Measurements from ENCODE around the gene CPSF2.

GRCh38 chr14:92121207-92121669 lies 531 bp upstream of the CPSF2 start:
- TF ChIP-seq, protein P1, sequence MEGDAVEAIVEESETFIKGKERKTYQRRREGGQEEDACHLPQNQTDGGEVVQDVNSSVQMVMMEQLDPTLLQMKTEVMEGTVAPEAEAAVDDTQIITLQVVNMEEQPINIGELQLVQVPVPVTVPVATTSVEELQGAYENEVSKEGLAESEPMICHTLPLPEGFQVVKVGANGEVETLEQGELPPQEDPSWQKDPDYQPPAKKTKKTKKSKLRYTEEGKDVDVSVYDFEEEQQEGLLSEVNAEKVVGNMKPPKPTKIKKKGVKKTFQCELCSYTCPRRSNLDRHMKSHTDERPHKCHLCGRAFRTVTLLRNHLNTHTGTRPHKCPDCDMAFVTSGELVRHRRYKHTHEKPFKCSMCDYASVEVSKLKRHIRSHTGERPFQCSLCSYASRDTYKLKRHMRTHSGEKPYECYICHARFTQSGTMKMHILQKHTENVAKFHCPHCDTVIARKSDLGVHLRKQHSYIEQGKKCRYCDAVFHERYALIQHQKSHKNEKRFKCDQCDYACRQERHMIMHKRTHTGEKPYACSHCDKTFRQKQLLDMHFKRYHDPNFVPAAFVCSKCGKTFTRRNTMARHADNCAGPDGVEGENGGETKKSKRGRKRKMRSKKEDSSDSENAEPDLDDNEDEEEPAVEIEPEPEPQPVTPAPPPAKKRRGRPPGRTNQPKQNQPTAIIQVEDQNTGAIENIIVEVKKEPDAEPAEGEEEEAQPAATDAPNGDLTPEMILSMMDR (IDR thresholded peaks at IDR 0.05) = no peak
- TF ChIP-seq POLR2A (IDR thresholded peaks at IDR 0.05) = peak in 1 of 2 donors; percentile 7
